MM.1S (cell line): ENCODE results near the gene SDK1.

Source experiments
- EZH2 ChIP-seq: fragments of 300-600 bp; sonication (generic); optimal IDR thresholded peaks from 2 replicates; pipeline ENCODE3; 2017; ENCODE audit warnings: low read depth, mild to moderate bottlenecking, antibody characterized with exemption, low read length, mixed read lengths
- EZH2phosphoT487 ChIP-seq: fragments of 300-600 bp; sonication (generic); IDR thresholded peaks from 2 replicates; pipeline ENCODE4 v1.6.1; 2018; ENCODE audit warnings: antibody characterized with exemption, low read length
- TF ChIP-seq, protein P1 (sequence below): fragments of 300-600 bp; sonication (generic); IDR thresholded peaks from 2 replicates; pipeline ENCODE4 v1.5.1; 2016; ENCODE audit warnings: antibody characterized with exemption, low read length, mixed read lengths

DNA sequence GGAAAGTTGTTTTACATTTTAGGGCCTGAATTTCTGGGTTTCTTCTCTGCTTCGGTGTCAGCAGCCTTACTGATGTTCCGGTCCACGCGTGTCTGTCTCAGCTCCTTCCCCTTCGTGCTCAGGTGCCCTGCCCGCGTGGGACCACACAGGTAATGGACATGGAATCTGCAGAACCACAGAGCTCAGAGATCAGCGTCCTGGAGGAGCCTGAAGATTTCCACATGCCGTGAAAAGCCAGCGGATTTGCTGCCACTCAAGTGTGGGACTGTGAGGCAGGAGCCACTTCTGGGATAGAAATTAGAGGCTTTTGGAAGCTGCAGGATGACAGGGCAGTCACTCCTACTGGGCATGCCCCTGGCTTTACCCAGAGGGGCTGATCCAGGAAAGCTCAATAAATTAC lies 714.9 kb downstream of the SDK1 start:
- TF ChIP-seq, protein P1, sequence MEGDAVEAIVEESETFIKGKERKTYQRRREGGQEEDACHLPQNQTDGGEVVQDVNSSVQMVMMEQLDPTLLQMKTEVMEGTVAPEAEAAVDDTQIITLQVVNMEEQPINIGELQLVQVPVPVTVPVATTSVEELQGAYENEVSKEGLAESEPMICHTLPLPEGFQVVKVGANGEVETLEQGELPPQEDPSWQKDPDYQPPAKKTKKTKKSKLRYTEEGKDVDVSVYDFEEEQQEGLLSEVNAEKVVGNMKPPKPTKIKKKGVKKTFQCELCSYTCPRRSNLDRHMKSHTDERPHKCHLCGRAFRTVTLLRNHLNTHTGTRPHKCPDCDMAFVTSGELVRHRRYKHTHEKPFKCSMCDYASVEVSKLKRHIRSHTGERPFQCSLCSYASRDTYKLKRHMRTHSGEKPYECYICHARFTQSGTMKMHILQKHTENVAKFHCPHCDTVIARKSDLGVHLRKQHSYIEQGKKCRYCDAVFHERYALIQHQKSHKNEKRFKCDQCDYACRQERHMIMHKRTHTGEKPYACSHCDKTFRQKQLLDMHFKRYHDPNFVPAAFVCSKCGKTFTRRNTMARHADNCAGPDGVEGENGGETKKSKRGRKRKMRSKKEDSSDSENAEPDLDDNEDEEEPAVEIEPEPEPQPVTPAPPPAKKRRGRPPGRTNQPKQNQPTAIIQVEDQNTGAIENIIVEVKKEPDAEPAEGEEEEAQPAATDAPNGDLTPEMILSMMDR: no peak
- no peak for TF ChIP-seq EZH2
- no peak for TF ChIP-seq EZH2phosphoT487
